GM19025 (cell line): Measurements from ENCODE around the gene HADH.
"Not testable (repeated sequence)": the region's sequence is repeated elsewhere in the genome, so short reads cannot be mapped to it uniquely, and the experiment has no call there.

Source experiments
- ATAC-seq: cut with Tn5 transposase; IDR thresholded peaks from one replicate; pipeline ENCODE4 v1.9.1; 2021; ENCODE audit warnings: mild to moderate bottlenecking, low read depth, moderate library complexity; ENCODE audit not compliant: unreplicated experiment

Gene HADH

DNA sequence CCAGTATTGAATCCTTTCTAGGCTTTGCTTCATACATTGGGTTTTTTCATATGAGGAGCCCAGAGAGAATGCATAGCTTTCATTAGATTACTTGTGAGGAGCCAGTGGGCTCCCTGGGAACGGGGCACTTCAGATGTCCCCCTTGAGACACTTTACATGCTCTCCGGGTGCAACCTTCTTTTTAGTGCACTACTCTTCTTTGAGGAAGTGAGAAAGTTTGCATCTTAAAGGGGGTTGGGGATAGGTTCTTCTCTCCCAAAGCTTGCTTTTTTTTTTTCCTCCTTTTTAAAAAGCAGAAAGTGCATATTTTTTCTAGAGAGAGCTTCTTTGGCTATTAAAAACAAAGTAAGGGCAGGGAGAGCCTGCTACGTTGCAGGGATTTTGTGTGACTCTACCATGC is 4.3 kb downstream of the HADH start:
- peak; percentile 15 for ATAC-seq

DNA sequence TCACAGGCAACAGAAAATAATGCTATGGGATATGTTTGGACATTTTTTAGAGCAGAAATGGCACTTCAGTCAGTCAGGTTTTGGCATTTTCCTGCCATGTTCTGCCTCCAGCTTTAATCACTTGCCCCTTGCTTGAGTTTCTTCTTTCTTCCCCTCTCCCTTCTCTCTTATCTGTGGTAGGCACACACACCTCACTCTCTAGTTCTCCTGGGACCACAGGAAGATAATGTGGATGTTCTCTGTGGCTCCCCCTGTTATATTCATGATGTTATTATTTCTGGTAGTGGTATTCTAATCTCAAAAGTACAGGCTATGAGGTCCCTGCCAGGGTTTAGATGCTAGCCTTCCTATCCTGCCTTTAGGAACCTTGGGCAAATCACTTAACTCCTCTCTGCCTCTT is 5.2 kb downstream of the HADH start:
- no peak for ATAC-seq

DNA sequence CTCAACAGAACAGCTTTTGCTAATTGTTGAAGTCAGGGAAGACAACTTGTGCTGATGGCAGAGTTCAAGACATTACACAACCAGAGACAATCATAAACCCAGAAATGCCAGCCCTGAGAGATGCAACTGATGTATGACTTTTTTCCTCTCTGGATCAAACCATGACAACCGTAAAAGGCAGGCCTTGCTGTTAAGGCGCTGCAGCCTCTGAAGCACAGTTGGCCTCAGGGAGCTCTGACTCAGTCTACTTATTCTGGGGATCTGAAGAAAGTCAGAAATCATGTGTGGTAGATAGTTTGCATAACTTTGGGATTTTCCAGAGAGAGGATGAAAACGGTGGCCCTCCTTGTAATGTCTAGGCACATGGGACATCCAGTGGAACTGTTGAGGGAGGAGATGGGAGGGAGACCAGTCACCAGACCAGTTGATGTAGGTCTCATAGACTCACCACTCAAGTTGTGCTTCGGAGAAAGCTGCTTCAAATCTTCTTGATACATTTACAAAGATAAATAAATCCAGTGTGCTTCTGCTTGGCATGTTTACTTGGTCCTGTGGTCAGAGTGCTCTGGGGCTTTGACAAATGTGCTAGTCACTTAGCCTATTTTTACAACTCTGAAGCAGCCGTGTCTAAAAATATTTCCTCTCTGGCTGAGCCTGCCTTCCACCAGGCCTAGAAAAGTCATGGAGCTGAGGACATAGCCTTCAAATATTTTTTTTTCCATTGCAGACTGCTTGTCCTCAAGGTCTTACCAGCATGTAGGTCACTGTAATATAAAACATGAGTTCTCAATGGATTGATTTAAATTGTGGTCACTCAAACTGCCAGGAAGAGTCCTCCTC is 7.5 kb downstream of the HADH start:
- no peak for ATAC-seq

DNA sequence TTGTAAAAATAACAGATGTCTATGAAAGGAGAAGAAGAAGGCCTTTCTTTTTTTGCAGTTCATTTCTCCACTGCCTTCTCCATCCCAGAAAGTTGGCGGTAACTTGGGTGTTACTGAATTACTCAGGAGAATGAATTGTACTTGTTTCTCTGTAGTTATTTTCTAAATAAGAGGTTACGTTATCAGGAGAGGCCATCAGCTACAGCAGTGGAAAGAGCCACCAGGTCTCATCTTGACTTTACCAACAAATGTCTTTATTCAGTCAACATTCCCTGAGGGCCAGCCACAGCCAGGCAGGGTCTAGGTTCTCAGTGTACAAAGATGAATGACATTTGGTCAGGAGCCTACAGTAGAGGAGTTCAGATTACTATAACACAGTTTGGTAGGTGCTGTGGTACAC is 8.1 kb downstream of the HADH start:
- no peak for ATAC-seq

DNA sequence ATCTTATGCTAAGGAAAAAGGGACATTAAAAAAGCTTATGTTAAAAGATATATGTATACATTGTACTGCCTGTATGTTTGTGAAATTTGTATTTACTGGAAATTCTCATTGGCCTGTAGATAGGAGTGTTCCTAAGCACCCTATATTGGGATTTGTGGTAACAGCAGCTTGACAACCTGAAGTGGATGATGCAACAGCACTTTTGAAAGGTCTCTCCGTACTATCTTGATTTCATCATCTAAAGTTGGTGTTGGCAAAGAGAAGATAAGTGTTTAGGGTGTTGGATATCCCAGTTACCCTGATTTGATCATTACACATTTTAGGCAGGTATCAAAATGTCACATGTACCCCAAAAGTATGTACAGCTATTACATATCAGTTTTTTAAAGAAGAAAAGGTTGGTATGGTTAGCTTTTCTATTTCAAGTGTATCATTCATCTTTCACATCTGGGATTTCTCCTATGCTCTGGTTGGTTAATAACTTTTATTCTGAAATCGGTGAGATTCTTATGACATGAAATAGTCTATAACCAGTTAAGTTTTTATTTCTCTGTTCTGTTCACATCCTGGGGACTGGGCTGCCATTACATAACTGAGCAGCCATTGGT is 10.3 kb downstream of the HADH start:
- no peak for ATAC-seq

DNA sequence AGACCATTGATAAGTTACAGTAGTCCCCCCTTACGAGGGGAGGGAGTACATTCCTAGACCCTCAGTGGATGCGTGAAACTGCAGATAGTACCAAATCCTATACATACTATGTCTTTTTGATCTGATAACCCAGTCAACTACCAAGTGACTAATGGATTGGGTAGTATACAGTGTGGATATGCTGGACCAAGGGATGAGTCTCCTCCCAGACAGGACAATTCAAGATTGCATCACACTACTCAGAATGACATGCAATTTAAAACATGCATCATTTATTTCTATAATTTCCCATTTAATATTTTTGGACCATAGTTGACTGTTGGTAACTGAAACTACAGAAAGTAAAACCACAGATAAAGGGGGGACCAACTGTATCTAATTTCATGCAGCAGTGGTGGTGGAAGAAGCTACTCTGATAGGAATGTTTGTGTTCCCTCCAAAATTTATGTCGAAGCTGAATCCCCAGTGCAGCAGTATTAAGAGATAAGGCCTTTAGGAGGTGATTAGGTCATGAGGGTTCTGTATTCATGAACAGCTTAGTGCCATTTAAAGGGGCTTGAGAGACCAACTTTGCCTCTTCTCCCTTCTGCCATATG is 11.9 kb downstream of the HADH start:
- no peak for ATAC-seq

DNA sequence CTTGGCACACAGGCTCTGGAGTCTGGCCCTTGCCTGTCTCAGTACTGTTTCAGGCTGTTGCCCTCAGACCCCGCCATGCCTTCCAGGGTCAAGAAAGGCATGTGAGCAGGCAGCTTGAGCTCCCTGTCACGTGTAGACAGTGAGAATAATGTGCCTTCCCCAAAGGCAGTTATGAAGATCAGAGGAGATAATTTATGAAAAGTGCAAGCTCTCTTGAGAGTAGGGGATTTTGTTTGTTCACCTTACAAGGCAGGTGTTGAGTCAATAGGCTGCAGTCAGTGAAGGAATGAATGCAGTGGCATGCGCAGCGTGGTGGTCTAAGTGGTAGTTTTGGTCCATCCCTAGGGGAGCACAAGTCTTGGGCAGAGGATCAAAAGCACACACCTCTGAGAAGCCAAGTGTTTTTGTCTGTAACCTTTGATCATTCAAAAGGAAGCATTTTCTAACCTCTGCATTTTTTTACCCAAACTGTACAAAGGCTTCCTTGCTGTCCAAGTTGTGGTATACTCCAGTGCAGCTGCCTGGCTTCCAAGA is 14.4 kb downstream of the HADH start:
- ATAC-seq, result peak; percentile 65

DNA sequence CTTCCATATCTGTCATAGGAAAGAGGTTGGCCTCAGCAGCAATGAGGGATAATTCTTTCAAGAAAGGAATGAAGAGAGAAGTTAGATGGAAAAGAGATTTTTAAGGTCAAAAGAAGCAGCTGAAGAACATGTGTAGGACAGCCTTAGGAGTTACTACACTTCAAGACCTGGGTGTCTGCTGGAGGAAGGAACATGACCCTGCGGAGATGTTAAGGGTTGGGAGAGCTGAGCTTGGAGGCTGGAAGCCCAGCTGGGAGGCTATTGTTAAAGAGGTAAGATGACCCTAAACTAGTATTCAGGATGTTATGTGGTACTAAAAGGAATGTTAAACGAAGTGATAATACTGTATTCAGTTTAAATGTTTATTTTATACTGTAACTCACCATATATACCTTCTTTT is 15.0 kb downstream of the HADH start:
- no peak for ATAC-seq

DNA sequence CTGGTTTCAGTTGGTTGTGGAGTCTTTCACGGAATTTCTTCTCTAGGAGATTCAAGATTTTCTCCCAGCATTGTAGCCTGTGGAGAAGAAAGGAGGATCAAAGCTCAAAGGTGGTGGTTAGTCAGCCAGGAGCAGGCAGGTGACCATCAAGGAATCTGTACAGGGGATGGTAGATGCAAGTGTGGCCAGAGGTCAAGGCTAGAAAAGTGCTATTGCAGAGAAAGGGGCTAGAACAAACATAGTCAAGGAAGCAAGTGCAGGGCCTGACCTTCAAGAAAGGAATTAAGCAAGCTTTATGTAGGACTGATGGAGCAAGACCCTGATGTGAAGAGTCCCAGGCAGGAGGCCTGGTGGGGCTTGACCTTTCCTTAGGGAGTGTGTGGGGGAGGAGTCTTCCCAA is 16.1 kb downstream of the HADH start:
- no peak for ATAC-seq

DNA sequence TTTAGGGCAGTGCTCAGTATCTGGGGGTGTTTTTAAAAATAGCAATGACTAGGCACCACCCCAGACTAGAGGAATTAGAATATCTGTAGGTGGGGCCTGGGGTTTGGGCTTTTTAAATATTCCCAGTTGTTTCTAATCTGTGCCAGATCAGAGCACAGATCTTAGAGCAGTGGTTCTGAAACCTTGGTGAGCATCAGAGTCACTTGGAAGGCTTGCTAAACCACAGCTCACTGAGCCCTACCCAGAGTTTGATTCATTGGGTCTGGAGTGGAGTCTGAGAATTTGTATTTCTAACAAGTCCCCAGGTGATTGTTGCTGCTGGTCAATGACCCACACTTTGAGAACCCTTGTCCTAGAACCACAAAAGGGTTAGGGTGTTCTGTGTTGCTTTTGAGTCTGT is 16.7 kb downstream of the HADH start:
- ATAC-seq, result no peak

DNA sequence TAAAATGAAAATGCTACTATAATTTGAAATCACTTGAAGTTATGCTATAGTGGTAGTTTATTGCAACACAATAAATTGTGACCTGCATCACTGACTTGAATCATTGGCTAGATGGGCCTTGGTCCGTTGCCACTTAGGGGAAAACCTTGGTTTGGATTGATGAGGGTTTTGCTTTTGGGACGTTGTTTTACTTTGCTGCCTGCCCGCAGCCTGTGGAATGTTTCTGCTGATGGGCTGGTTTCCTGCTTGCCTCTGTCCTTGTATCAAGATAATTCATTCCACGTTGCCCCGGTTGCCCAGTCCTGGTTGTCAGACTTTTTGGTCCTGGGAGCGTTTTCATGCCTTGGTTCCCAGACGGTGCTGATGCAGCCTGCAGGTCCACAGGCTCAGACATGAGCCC is 18.3 kb downstream of the HADH start:
- ATAC-seq, result no peak

DNA sequence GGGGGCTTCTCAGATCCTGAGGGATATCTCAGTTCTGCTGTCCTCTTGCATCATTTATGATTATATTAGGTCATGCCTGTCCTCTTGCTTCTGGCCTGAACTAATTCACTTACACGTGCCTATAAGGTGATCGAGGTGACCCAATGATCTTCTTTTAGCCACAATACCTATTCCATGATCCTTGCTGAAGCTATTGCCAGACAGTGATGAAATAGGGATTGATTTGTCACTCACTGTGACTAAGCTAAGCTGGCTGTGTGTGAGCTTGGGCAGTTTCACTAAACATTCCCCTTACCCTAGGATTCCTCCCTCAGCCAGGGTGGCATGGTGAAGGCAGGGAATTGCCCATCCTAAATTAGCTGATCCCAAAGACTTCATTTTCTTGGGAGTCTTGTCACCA is 19.0 kb downstream of the HADH start:
- no peak for ATAC-seq

DNA sequence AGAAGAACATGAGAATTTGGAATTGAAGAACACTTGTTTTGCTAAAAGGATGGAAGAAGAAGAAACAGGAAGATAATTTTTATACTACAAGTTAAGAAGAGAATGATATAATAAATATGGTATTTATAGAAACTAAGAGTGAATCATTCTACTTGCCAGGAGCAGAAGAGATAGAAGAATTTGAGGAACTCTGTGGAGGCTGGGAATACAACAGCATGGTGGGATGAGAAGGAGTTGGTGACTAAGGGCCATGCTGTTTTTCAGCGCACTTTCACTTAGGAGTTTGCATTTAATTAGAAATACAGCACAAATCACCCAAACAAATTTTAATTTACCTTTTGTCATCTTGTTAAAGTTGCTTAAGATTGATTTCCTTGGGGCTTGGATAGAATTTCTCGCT is 20.5 kb downstream of the HADH start:
- no peak for ATAC-seq

DNA sequence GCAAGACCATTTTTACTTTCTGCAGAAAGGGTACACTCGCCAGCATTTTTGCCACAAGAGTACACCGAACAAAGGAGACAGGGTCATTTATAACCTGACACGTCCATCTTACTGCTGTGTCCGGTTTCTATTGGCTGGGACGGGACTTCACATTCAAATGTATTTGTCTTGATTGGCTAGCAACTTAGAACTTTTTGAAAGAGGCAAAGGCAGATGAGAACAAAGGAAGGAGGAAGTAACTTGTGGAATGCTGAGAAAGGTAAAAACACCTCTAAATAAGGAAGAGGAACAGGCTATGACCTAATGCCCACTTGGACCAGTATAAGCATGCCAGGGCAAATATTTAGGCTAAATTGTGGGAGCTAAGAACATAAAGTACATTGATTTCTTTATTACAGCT is 22.7 kb downstream of the HADH start:
- ATAC-seq, result not testable (repeated sequence)

DNA sequence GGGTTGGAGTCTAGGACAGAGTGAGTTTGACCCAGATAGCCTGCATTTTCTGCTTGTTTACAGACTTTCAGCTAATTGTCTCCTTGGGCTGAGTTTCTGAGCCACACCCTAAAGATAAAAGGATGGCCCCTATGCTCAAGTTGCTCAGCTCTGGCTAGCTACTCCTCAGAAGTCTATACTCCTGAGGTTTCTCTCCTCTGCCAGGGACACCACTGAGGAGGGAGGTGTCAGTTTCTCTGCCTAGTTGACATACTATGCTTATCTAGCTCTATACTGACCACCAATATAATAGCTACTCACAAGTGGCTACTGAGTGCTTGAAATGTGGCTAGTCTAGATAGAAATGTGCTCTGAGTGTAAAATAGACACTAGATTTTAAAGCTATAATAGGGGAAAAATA is 23.6 kb downstream of the HADH start:
- no peak for ATAC-seq

DNA sequence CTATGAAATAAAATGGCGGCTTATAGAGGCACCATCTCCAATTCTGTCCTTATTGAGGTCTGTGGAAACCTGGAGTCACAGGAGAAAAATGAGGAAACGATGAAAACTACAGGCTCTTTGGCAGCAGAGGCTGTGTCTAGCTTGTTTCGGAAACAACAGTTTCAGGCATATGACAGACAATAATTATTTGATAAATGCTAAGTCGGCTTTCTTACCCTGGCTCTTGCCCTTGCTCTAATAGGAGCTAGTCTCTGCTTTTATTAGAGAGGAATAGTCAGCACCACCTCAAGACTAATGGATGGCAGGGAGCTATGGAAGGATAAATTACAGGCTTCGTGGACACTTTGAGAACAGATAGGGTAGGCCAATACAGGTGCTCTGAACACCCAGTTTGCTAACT is 24.3 kb downstream of the HADH start:
- no peak for ATAC-seq

DNA sequence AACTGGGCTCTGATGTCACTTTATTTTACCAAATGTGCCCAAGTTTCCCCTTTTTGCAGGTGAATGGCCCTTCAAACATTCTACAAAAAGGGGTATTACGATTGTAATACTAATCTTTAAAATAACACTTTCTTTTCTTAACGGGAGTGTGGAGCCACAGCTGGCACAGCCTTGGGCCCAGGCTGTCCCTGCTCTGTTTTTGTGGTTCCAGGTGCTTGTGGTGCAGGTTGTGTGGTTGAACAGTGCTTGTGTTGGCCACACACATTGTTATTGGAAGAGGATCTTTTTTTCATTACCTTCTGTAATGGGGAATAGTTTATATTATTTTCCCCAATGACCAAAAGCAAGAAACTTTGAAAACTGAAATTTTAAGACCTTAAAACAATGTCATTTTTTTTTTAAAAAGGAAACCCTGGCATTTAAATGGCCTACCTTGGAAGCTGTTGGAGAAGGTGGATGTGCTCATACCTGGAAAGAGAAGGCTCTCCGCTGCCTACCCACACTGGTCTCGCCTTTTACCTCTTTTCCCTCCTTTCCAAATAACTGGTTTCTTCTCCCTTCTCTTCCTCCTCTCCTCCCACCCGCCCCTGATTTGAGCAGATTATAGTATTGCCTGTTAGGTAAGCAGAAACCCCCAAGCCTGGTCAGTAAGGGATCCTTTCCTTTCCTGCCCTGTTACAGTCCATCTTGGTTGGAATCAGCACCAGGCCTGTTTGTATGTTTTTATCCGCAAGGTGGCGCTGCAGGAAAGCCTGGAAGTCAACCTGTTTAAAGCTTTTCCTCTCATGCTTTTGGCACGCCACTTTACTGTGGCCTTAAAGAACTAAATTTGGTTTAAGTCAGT is 28.6 kb downstream of the HADH start:
- peak; percentile 75 for ATAC-seq

DNA sequence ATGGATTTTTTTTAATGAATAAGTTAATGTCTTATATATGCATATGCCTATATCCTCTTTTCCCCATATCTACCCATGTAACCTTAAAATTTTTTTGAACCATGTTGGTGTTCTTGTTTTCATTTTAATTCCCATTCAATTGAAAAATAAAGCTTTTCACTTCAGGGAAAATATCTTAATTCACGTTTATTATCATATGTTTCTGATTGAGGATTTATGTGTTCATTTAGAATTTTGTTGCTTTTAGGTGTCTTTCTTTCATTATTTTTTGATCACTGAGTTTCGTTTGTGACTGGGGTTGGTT is 29.1 kb downstream of the HADH start:
- ATAC-seq, result no peak

DNA sequence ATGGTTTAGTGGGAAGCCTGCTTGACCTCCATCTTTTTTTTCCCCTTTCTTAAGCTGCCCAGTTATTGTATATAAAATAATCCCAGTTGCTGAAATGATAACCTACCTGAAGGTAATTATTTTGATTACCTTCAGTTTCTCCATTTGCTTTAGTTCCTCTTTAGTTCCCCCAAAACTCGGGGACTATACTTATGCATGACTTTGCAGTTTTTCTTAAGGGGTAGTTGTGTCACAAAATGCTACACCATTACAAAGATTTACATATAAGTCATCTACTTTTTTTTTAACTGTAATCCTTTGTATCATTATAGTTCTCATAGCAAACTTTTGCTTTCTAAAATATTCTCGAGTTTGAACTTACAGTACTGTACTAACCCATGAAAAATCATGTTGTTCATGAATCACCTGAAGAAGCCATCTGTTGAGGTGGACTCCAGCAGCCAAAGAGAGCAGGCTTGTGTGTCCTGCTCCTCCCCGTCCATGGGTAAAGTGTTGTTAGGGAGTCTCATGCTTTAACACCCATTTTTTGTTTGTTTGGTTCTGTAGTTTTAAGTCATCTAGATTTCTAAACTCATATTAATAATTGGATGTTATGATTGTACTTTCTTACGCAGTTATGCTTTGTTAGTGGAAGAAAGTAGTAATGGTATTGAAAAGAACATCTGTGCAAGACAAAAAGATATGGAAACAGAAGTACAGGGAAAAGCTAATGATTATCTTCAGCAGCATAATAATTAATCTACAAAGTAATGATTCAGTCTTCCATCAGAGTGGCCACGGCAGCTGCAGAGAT is 34.6 kb downstream of the HADH start:
- ATAC-seq, result no peak

DNA sequence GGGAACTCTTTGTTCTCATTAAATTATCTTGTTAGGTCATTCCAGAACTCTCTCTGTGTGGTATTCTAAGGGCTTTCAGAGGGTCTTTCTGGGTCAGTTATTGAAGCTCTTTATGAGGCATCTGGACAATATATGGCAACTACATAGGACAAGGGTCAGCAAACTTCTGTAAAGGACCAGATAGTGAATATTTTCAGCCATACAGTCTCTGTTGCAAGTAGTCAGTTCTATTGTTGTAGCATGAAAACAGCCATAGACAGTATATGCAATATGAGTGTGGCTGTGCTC is 35.1 kb downstream of the HADH start:
- ATAC-seq, result no peak
